ENCODE measurements around the gene PRRT1.
"Not testable (repeated sequence)": the region's sequence is repeated elsewhere in the genome, so short reads cannot be mapped to it uniquely, and the experiment has no call there.

PRRT1 gene

DNA sequence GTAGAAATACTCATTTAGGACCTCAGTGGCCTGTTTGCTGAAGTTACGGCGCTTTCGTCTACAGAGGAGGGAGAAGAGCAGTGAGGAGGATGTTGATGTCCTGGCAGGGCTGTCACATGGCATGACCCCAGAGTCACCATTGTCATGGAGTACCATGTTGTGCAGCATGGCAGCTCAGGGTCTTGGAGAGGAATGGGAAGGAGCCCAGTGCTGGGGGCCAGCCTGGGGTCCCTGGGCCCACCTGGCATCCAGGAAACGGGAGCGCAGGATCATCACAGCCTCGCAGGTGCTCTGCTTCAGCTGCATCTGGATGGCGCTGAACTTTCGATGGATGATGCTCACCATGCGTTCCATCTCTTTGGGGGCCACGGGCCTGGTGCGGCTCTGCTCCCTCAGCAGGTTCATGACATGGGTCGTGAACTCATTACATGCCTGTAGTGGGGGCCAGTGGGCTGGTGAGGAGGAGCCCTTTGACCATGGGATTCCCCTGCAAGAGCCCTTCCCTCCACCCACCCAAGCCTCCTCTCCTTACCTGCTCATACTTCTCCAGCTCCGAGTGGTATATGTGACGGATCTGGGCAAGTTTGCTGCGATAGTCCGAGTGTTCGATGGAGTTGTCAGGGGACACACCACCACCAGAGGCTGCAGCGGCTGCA lies 36.1 kb upstream of the PRRT1 start:
- DNase-seq (ENCODE audit: low spot score), result not testable (repeated sequence)

DNA sequence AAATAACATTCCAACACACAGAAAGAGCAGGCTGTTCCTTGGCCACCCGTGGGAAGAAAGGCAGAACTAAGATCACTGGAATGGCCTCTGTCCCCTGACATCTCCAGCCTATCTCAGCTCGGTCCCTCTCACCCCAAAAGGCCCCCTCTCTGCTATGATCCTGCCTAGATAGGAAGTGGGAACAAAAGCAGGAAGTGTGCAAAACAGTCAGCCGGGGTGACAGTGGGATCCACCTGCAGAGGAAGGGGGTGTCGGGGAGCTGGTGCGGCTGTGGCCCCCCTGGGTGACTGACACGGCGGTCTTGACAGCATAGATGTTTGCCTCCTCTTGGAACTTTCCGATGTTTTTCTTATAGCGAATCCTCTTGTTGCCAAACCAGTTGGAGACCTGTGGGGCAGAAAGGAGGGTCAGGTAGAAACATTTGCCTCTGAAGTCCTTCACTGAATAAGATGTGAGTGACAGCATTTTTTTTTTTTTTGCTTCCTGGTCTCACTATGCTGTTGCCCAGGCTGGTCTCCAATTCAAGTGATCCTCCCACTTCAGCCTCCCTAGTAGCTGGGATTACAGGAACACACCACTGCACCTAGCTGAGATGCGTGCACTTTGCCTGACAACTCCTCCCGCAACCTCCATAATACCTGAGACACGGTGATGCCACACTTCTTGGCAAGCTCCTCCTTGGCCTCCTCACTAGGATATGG lies 35.4 kb upstream of the PRRT1 start:
- no peak for DNase-seq (ENCODE audit: low spot score)

DNA sequence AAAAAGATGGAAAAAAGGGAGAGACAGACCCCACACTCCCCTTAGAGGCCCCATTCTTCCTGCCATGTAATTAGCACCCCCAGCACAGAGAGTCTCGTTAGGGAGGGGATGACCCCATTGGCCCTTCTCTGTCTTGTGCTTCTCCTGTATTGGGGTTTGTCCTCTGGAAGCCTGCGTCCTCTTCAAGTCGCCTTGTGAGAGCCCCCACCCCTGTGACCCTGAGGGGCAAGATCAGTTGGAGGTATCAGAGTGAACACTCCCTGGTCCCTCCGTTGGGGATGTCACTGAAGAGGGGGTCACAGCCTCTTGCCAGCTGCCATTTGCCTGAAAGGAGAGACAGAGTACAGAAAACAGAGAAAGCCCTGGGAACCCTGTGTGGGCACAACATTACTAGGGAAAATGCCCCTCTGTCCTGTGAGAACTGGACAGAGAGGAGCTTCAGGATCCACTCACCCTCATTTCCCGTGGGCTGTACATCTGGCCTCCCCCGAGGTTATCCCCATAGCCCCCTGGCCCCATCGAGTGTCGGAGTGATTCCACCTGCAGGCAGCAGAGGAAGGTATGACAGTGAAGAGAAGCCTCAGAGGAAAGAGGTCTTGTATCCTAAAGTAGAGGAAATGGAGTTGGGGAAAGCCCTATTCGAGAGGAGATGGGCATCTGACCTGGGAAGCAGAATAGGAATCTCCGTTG lies 34.6 kb upstream of the PRRT1 start:
- not testable (repeated sequence) for DNase-seq (ENCODE audit: low spot score)

DNA sequence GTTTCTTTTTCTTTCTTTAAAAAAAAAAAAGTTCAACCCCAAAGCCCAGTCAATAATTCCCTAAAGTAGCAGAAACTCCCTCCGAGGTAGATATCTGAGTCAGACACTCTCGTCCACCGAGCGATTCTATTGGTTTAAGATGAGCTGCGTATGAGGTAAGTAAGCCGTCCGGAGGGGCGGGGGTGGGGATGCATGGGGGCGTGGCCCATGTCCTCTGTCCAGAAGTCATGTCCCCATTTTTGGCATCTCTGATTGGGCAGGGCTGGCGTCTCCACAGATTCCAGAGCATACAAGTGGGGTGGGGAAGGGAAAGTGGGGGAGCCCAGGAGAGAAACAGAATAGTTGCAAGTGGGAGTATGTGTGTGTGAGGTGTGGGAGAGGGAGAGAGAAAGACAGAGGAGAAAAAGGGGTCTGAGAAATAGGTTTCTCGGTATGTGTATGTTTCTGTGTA lies 34.0 kb upstream of the PRRT1 start:
- peak; percentile 92 for DNase-seq (ENCODE audit: low spot score)

DNA sequence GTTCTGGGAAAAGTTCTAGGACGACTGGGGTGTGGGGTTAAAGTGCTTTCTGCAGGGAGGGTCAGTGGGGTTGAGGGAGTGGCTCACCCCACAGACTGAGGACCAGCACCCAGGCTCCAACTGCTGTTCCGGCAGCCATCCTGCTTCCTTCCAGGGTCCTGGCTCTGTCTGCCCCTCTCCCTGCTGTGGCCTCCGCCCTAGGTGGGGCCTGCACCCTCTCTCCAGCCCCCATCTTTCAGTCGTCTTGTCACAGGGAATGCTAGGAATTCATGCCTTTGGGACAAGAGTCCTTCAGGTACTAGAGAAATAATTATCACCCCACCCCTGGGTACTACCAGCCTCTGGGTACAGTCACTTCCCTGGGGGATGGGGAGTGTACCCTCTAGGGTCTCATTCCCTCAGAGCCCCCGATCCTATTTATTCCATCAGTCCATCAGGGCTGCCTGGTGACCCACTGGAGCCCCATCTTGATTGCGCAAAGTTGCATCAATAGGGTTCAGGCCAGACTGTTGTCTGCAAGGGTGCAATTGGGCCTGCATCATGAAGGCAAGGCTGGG lies 32.4 kb upstream of the PRRT1 start, which contains the start of gene AGER:
AGER (minus strand) TSS at position 170 of the 557 bp plus-strand sequence; CDS start at position 139, 31 bp downstream.
- no peak for DNase-seq (ENCODE audit: low spot score)

DNA sequence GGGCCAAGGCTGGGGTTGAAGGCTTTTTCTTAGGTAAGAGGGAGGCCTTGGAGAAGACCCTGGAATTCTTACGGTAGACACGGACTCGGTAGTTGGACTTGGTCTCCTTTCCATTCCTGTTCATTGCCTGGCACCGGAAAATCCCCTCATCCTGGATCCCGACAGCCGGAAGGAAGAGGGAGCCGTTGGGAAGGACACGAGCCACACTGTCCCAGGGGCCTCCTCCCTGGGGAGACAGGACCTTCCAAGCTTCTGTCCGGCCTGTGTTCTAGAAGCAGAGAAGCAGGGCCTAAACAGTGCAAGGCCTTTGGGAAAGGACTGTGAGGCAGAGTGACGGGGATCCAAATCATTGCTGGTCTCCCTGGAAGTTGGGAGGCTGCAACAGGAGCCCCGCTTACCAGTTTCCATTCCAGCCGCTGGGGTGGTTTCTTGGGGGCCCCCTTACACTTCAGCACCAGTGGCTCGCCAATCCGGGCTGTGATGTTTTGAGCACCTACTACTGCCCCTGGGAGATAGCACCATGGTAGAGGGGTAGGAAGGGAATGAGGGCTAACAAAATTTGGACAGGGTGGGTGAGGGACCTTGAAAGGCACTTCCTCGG lies 31.8 kb upstream of the PRRT1 start:
- DNase-seq (ENCODE audit: low spot score), result no peak

DNA sequence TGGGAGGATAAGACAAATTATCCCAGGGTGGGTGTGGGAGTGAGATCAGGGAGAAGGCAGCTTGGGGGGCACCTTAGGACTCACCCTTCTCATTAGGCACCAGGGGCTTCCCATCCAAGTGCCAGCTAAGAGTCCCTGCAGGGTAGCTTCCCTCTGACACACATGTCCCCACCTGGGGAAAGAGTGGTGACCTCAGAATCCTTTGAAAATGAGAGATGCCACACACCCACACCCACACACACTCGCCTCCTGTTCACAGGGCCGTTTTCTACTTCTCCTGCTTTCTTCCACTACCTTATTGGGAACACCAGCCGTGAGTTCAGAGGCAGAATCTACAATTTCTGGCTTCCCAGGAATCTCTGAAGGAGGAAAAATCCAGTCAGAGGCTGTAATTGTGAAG lies 31.3 kb upstream of the PRRT1 start:
- no peak for DNase-seq (ENCODE audit: low spot score)

DNA sequence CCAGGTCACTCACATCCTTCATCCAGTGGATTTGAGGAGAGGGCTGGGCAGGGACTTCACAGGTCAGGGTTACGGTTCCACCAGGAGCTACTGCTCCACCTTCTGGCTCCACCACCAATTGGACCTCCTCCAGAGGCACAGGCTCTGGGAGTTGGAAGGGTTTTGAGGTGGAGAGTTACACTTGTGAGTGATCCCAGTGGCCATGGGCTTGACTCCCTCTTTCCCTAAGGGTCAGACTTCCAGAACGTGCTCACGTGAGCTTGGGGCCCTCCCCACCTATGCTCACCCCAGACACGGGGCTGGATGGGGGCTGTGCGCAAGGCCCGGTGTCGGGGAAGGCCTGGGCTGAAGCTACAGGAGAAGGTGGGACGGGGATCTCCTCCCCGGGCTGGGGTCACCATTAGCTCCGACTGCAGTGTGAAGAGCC lies 30.8 kb upstream of the PRRT1 start:
- no peak for DNase-seq (ENCODE audit: low spot score)

DNA sequence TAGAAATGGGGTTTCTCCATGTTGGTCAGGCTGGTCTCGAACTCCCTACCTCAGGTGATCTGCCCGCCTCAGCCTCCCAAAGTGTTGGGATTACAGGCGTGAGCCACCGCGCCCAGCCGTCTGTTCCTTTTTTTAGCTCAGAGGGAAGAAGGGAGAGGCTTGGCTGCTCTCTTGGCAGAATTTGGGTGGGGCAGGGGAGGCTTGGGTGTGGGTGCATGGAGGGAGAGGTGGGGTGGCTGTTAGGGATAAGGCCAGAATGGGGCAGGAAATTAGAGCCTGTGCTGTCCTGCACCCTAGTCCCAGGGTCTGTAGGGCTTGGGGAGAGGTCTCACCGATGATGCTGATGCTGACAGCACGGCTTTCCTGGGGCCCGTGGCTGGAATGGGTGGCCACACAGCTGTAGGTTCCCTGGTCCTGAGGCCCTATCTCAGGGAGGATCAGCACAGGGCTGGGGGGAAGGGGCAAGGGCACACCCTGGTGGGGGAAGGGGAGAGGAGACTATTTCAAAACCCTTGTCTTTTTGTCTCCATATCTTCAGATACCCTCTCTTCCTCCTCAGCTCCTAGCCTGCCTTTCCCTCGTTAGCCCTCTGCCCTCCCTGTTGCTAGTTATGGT lies 30.3 kb upstream of the PRRT1 start:
- DNase-seq (ENCODE audit: low spot score), result no peak

DNA sequence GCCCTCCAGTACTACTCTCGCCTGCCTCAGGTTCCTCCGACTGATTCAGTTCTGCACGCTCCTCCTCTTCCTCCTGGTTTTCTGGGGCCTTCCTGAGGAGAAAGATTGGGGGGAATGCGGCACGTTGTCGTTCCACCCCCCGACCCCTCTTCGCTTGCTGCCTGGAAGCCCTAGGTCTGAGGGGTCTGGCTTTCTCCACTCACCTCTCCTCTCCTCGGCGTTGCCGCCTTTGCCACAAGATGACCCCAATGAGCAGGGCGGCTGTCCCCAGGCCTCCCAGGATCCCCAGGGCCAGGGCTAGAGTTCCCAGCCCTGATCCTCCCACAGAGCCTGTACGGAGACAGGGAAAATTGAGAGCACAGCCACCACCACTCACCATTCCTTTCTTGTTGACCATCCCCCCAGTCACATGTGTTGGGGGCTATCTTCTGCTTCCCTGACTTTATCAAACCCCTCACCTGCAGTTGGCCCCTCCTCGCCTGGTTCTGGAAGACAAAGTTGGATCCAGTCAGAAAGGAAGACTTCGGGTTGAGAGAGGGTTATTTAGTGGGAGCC lies 29.5 kb upstream of the PRRT1 start:
- no peak for DNase-seq (ENCODE audit: low spot score)

DNA sequence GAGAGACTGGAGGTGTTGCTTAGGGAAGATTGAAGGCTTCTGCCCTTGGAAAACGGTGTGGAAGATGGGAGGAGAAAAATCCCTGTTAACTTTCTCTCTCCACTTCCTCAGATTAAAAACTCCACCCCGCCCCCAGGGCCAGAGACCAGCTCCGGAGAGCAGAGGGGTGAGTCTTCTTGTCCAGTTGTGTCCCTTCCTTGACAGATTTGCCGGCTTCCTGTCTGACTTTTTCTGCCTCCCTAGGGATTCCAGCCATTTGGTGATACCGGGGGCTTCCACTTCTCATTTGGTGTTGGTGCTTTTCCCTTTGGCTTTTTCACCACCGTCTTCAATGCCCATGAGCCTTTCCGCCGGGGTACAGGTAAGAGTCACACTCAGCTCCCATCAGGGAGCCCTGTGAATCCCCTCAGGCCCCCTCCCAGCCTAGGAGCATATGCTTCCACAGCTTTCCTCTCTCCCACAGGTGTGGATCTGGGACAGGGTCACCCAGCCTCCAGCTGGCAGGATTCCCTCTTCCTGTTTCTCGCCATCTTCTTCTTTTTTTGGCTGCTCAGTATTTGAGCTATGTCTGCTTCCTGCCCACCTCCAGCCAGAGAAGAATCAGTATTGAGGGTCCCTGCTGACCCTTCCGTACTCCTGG lies 28.1 kb upstream of the PRRT1 start:
- no peak for DNase-seq (ENCODE audit: low spot score)

DNA sequence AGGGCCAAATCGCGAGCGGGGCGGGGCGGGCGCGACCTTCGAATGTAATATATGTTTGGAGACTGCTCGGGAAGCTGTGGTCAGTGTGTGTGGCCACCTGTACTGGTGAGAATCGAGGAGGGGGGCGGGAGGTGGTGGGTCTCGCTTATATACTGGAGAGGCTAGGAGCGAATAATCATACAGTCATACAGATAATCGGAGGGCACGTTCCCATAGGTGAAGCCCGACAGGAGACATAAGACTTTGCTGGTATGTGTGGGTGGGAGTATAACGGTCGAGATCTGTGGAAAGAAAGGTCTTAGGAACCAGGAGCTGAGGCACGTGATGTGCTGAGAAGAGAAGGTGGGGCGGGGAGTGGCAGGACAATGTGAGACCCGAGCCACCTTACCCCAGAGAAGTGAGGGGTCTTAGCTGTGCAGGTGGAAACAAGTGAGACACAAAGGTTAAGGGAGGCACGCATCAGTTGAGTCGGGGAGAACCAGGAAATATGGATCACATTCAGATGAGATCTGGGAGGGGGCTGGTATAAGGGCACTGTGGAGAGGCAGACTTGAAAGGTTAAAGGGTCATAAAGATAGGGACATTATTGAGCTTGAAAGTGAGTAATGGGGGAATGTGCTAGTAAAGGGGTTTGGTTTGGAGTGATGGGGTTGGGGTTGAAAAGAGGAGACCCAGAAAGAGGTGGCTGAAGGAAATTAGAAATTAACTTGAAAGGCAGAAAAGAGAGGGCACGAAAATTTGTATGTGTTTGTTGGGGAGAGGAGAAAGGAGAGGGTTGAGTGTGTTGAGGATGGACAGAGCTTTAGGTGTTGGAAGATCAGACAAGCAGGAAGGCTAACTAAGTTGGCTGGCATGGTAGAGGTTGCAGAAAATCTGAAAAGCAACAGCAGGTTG lies 27.1 kb upstream of the PRRT1 start:
- peak; percentile 27 for DNase-seq (ENCODE audit: low spot score)

DNA sequence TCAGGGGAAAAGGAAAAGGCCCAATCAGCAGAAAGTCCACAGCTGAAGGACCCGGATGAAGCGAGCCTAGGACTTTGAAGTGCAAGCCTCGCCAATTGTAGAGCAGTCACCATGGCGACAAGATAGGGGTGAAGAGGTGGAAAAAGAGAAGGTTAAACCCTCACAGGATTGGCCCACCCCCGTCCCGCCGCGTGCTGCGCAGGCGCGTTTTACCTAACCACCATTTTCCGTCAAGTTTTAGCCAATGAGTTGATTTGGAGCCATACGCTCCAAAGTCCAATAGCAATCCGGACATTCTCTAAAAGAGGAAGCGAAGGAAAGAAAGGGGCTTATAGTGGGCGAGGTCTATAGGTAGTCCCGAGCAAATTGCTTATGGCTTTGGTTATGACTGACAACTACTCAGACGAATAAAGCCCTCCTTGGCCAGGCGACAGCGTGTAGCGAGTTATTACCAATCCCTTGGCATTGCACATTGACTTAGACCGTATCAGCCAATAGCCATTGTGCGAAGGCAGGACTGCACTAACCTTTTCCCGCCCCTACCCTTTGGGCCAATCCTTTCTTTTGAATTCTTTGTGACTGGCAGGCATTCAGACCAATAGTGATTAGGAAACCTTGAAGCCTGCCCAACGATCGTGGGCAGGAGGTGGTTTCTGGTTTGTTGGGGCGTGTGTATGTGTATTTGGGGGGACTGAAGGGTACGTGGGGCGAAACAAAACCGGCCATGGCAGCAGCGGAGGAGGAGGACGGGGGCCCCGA lies 26.2 kb upstream of the PRRT1 start, which contains the start of gene RNF5:
RNF5 (plus strand) TSS at position 618 of the 759 bp plus-strand sequence; CDS start at position 725, 107 bp downstream.
- peak; percentile 100 for DNase-seq (ENCODE audit: low spot score)

DNA sequence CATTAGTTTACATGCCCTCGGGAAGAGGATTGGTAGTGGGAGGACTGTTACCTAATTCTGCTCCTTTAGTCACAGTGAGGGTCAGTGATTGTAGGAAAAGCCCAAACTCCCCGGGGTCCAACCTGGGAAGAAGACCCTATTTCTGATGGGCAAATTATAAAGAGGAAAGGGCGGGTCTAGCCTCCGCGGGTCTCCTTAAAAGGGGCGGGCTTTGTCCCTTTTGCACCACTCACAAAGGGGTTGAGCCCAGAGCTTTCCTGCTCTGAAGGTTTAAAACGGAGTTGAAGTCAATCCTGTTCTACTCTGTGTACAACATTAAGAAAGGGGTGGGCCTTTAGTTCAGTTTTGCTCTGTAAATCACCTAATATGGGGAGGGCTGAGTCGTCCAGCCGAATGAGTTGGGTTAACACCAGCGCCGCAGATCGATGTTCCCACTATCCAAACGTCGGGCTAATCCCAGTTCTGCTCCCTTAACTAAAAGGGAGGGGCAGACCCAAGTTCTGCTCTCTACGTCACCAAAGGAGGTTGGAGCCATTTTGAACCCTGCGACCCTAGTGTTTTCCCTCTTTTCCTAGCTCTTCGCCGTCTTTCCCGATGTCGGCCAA lies 25.5 kb upstream of the PRRT1 start:
- DNase-seq (ENCODE audit: low spot score), result peak; percentile 62

DNA sequence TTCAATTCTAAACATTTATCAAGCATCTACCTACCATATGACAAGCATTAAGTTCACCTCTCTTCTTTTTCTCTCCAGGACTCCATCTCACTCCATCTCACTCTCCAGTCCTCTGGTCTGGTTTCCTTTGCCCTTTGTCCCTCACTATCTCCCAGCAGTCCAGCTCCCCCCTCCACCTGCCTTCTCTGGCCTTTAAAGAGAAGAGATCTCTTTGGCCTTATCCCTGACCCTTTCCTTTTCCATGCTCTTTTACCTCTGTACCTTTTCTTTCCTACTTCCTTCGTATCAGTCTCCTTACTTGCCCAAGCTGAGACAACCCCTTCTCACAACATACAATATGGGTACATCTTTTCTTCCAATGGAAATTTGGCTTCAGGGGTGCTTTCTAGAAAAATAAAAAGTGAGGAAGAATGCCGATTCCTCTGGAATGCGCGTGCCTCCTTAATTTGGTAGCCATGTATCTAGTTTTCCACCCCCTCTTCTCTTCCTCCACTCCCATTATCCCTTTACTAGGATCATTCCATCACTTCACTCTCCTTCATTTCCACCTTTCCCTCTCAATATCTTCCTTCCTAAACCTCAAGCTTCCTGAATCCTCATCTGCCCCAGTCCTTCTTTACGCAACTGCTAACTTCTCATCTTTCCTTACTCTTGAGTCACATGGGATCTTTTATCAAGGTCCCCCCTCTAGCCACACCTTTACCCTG lies 24.9 kb upstream of the PRRT1 start:
- no peak for DNase-seq (ENCODE audit: low spot score)

DNA sequence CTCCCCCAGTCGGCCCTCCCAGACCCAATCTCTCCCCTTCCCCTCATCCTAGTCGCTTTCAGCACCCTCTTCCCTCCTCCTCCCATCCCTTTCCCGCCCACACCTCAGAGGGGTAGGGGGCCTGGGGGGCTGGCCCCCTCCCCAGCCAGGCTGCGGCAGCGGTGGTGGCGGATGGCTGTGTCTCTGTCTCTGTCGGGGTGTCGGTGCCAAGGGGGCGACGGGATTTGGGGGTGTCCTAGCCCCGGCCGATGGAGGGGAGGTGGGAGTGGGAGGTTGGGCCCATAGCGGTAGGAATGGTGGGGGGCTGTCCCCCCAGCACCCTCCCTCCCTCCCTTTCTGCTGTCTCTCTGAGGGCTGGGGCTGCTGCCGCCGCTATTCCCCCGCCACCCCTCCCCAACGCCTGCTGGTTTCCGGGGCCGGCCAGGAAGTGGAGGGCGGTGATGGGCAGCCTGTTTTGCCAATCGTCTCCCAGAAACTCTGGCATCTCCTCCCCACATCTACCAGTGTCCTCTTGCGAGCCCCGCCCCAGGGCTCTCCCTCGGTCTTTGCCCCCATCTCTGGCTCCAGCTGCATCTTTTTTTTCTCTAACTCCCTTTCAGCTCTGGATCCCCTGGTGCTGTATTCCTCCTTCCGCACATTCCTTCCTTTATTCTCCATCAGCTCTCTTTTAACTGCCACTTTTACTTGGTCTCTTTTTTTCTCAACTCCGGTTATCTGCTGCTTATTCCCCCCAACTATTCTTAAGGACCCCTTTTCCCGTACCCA lies 24.2 kb upstream of the PRRT1 start, which contains the start of gene AGPAT1:
AGPAT1 (minus strand) TSS at position 374 of the 765 bp plus-strand sequence. CDS start 4,588 bp downstream, outside the sequence.
- peak; percentile 94 for DNase-seq (ENCODE audit: low spot score)

DNA sequence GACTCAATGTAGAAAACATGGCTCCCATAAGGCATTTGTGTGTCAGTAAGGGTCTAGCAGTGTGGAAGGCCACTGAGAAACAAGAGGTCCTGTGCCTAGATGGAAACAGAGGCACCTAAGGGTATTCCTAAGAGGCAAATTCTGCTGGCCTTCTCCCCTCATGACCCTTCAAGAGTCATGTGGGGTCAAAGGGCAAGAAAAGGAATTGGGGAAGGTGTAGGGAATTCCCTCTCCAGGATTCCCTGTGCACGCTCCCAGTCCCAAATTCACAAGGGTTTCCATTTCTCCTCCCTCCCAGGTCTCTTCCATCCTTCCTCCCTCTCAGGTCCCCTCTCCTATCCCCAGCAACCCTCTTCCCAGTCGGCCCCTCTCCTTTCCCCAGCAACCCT lies 23.6 kb upstream of the PRRT1 start:
- no peak for DNase-seq (ENCODE audit: low spot score)
